Stimulated activated CD8-positive, alpha-beta memory T cell treated with anti-CD3 and anti-CD28 coated beads, Interleukin-15, amount 100 ng/mL, for 24 hours (primary cell): ENCODE results near the gene BIRC7.

Experiments used
- DNase-seq: peaks from one replicate; pipeline ENCODE4 v3.0.0-alpha.2; 2020; ENCODE audit warnings: low read depth

BIRC7 gene

GRCh38 chr20:63224412-63225081 lies 11.2 kb upstream of the BIRC7 start:
- DNase-seq, result no peak

GRCh38 chr20:63225082-63225454 lies 10.6 kb upstream of the BIRC7 start:
- no peak for DNase-seq

GRCh38 chr20:63226042-63226943 lies 9.4 kb upstream of the BIRC7 start:
- no peak for DNase-seq

DNA sequence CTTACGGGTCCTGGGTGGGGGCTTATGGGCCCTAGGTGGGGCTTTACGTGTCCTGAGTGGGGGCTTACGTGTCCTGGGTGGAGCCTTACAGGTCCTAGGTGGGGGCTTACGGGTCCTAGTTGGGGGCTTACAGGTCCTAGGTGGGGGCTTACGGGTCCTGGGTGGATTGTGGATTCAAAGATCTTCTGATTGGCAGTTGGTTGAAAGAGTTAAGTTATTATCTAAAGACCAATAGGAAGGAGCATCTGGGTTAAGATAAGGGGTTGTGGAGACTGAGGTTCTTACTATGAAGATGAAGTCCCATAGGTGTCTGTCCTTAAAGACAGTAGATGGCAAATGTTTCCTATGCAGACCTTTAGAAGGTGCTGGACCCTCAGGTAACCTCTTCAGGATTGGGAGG lies 8.4 kb upstream of the BIRC7 start:
- DNase-seq, result no peak

DNA sequence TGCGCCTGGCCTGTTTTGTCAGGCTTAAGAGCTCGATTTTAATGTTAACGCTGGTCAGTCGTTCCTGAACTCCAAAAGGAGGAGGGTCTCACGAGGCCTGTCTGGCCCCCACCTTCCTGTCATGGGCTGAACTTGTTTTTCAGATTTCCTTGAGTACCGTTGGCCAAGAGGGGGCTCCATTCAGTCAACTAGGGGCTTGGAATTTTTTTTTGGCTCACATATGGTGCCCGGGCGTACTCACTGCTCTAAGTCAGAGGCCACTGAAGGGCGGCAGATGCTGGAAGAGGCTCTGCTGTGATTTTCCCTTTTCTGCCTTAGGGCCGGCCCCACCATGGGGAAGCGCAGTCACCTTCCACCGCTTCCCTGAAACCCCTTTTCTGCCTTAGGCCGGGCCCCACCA lies 6.9 kb upstream of the BIRC7 start:
- no peak for DNase-seq

- no peak for DNase-seq
Measured at GRCh38 chr20:63230800-63231268, 4.9 kb upstream of the BIRC7 start.

DNA sequence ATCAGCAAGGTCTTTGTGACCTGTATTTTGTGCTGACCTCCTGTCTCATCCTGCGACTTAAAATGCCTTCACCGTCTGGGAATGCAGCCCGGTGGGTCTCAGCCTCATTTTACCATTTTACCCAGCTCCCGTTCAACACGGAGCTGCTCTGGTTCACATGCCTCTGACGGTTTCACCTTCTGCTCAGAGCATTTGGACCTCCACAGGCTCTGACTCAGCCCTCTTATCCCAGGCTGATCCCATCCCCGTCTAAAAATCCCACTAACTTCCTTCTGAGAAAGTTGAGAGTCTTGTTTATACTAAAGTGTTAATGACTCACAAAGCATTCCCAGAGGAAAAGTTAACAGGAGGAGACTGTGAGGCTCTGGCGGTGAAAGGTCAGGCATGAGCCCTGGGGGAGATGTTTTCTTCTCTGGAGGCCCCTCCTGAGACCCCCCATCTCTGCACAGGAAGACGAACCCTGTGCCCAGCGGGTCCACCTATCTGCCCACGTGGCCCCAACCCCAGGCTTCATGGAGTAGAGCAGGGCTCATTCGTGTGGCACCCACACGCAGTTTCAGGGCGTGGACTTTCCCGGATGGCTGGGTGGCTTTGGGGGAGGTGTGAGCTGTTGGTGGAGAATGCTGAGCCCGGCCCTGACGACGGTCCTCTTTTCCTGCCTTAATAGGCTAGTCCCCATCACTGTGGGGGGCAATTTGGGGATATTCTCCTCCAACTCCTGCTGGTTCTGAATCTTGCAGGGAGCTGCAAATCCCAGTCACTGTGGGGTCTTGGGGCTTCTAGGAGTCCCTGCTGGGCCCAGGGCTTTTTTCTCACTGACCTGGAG lies 3.3 kb upstream of the BIRC7 start:
- DNase-seq, result no peak

GRCh38 chr20:63233061-63233344 lies 2.7 kb upstream of the BIRC7 start:
- no peak for DNase-seq

GRCh38 chr20:63233924-63234323 lies 1.8 kb upstream of the BIRC7 start:
- DNase-seq, result no peak

GRCh38 chr20:63234693-63235398 lies 859 bp upstream of the BIRC7 start:
- no peak for DNase-seq

GRCh38 chr20:63236116-63236837 lies 572 bp downstream of the BIRC7 start:
- DNase-seq, result no peak

DNA sequence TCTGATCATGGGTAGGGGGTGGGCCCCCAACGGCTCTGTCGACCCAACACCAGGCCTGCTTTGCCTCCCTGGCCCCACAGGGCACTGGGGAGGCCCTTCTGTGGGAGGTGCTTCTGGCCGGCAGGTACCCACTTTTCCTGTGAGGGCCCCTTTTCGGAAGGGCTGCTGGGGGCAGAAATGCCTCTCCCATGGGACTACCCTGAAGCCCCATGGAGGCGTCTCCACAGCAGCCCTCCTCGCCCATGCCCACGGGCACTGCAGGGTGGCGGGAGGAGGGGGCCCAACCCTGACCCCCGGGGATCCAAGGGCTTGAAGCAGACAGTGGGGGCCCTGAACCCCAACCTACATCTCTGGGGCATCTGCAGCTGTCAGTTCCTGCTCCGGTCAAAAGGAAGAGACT lies 2.3 kb downstream of the BIRC7 start:
- no peak for DNase-seq

DNA sequence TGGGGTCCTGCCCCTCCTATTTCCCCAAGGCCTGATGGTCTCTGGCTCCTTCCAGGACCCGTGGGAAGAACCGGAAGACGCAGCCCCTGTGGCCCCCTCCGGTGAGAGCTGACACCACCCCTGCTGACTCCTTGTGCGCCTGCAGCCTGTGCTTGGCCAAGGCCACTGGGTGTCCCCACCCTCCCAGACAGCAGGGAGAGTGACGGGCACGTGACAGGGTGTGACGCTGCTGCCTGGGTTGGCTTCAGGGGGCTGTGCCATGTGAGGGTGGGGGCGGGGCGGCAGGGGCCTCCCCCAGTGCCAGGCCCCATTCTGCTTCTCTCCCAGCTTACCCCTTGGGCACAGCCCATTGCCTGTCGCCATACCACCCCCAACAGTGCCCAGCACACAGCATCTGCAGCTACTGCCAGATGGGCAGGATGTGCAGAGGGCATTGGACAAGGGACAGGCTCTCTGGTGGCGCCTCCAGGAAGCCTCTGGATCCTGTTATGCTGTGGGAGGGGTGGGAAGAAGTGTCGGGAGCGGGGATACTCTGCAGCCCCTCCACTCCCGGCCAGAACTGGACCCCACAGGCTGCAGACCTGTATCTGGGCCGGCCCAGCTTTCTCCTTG lies 2.9 kb downstream of the BIRC7 start:
- DNase-seq, result no peak

GRCh38 chr20:63239431-63239830 lies 3.7 kb downstream of the BIRC7 start:
- no peak for DNase-seq

DNA sequence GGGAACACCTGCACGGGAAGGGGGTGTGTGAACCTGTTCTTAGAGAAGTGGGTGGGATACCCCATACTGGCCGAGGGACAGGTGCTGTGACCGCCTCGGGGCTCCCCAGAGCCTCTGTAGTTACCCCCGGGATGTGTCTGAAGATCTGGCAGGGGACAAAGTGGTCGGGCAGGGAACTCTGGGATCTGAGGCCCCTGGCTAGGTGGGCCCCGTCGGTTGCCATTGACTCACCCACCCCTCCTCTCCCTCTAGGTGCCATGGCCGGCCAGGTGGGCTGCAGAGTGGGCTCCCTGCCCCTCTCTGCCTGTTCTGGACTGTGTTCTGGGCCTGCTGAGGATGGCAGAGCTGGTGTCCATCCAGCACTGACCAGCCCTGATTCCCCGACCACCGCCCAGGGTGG lies 4.3 kb downstream of the BIRC7 start:
- DNase-seq, result no peak

DNA sequence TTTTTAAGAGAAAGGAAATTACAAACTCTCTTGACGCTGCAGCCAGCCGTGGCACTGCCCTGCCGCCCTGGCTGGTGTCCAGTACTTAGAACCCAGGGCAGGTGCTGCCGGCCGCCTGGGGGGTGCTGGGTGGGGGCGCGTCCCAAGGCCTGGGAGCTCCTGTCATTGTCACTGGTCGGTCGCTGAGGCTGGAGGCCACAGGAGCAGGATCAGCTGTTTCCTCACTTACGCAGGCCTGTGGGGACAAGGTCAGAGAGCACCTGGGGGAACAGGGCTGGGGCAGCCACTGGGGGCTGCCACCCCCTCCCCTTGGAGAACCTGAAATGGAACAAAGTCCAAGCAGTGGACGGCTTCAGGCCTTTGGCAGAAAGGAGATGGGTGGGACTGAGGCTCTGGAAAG lies 5.6 kb downstream of the BIRC7 start:
- no peak for DNase-seq

DNA sequence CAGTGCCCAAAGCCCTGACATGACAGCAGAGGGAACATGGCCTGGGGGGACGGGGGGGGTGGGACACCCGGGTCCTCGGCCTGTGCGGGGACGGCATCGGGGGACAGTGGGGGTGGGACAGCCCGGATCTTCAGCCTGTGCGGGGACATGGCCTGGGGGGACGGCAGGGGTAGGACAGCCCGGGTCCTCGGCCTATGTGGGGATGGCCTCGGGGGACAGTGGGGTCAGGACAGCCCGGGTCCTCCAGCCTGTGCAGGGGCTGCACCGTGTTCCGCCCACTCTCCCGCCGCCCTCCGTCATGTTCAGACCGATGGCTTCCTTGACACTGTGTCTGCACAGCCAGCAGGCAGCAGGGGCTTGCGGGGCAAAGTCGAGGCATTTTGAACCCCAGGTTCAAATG lies 7.0 kb downstream of the BIRC7 start:
- DNase-seq, result no peak

GRCh38 chr20:63243604-63244247 lies 8.0 kb downstream of the BIRC7 start:
- no peak for DNase-seq

DNA sequence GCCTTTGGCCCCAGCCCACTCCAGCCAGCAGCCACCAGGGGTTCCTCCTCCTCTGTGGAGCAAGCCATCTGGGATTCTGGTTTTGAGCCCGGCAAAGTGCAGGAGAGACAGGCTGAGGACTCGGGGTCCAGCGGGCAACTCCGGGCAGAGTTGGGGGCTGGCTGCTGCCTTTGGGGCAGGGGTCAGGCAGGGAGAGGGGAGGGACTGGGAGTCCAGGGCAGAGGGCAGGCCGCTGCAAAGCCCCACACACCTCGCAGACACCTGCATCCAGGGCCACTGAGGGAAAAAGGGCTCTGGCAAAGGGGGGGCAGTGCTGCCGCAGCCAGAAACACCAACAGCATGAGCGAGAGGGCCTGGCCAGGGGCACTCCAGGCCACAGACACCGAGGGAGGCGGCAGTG lies 8.8 kb downstream of the BIRC7 start:
- DNase-seq, result no peak

- DNase-seq, result no peak
Measured at GRCh38 chr20:63246490-63247288, 11.0 kb downstream of the BIRC7 start.
